ENCODE results near the gene CACNB4.
"Not testable (repeated sequence)": the region's sequence is repeated elsewhere in the genome, so short reads cannot be mapped to it uniquely, and the experiment has no call there.

Gene CACNB4

GRCh38 chr2:151817929-151818328 lies 280.9 kb downstream of the CACNB4 start:
- DNase-seq (ENCODE audit: low spot score) = no peak

DNA sequence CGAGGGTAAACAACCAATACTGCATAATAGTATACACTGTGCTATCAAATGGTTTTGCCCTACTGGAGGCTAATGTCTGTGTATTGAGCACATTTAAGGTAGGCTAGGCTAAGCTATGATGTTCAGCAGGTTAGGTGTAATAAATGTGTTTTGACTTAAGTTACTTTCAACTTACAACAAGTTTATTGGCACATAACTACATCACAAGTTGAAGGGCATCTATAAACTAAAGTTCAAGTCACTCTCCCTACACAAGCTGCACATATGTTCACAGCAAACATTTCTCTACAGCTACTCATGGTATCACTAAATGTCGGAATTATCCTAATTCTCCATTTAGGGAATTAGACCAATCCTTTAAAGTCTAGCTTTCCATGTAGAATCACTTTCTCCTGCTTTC lies 282.0 kb downstream of the CACNB4 start:
- no peak for DNase-seq (ENCODE audit: low spot score)

DNA sequence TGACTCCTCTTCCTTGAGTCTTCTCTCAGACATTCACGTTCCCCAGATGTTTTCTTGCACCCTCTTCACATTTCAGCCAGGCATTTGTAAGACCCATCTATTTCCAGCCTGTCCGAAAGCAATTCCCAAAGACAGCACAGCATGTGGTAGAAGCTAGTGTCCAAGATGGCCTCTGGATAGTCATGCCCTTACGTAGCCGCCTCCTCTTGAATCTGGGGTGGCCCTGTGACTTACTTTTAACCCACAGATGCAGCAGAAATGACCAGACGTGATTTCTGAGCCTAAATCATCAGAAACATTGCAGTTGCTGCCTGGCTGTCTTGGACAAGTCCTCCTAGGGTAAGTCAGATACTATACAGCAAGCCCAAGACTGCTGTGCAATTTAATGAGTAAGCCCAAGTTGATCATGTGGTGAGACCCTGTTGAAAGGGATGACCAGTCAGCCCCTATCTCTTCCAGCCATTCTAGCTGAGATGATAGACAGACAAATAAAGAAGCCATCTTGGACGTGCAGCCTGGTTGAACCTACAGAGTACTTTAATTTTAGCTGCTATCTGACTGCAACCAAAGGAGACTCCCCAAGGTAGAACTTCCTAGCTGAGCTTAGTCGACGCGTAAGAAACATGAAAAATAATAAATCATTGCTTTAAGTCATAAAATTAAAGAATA lies 282.9 kb downstream of the CACNB4 start:
- DNase-seq (ENCODE audit: low spot score) = no peak

DNA sequence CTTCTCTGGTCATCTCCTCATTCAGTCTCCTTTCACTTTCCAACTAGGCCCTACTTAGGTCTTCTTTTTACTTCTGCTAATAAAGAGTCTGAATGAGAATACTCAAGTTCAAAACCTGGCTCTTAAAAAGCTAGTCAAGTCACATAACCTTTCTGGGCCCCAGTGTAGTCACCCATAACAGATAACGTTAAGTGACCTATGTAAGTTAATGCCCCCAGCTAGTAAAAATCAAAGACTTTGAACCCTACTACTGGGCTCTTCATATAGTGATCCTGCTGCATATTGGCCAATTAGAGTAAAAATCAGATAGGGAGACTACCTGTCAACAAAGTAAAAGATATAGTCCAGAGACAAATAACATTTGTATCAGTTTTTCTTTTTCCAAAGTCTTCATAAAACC lies 288.4 kb downstream of the CACNB4 start:
- DNase-seq (ENCODE audit: low spot score) = no peak

DNA sequence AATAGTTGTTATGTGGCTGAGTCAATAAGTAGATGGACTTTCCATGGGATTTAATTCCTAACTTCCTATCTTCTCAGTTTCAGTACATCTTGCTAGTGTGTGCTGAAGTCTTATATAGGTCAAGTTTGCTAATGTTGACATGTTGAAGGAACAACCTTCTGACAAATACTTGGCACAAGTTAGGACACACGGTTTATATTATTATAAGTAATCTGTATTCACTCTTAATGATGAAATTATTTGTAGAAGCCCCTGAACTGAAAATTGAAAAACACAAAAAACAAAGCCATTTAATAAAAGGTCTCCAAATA lies 289.8 kb downstream of the CACNB4 start:
- no peak for DNase-seq (ENCODE audit: low spot score)

DNA sequence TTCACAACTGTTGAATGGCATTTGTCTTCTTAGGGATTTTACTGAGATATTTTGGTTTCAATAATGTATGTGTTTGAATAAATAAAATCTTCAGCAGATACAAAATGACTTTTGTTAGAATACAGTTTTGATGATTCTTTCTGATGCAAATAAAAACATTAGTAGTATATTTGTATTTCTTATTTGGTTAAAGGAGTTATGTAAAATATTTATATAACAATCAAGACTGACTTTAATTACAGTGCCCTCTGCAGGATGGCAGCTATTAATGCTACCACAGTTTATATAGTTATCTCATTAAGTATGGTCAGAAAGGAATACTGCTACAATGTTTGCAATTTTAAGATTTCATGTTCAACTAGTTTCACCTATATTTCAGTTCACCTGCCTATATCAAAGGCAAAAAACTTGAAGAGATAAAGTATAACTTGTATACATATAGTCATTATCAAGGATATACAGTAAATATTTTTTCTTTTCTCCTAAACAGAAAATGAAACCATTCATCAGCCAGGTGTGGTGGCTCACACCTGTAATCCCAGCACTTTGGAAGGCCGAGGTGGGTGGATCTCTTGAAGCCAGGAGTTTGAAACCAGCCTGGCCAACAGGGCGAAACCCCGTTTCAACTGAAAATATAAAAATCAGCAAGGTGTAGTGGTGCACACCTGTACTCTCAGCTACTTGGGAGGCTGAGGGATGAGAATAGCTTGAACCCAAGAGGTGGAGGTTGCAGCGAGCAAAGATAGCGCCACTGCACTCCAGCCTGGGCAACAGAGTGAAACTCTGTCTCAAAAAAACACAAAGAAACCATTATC lies 290.4 kb downstream of the CACNB4 start:
- peak; percentile 61 for DNase-seq (ENCODE audit: low spot score)

GRCh38 chr2:151805961-151806360 lies 292.9 kb downstream of the CACNB4 start:
- no peak for DNase-seq (ENCODE audit: low spot score)

DNA sequence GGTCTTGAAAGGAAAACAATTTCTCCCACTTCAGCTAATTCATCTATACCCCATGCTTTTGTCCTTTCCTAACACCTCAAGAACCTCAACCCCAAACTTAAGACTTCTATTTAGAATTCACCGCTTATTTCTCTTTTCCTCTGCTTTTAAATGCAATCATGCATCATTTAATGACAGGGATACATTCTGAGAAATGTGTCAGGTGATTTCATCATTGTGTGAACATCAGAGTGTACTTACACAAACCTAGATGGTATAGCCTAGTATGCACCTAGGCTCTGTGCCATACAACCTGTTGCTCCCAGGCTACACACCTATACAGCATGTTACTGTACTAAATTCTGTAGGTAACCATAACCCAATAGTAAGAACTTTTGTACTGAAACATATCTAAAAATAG lies 293.5 kb downstream of the CACNB4 start:
- DNase-seq (ENCODE audit: low spot score) = no peak

GRCh38 chr2:151803811-151804210 lies 295.0 kb downstream of the CACNB4 start:
- no peak for DNase-seq (ENCODE audit: low spot score)

- no peak for DNase-seq (ENCODE audit: low spot score)
Observed at GRCh38 chr2:151802315-151802714, 296.5 kb downstream of the CACNB4 start.

DNA sequence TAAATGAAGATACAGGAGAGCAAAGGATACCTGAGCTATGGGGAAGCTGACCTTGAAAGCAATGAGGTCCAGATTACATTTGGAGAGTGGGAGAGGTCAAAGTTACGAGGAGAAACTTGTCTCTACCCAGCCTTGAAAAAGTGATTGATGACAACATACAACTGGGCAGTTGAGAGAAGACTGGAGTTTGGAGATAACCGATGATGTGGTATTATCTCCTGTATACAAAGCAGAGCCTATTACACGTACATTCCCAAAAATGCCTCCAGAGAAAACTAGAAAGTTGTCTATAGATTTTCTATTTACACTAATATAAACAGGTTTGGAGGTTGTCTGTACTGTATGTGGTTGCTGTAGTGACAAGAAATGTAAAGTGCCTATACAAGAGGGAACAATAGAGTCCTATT lies 299.0 kb downstream of the CACNB4 start:
- no peak for DNase-seq (ENCODE audit: low spot score)

DNA sequence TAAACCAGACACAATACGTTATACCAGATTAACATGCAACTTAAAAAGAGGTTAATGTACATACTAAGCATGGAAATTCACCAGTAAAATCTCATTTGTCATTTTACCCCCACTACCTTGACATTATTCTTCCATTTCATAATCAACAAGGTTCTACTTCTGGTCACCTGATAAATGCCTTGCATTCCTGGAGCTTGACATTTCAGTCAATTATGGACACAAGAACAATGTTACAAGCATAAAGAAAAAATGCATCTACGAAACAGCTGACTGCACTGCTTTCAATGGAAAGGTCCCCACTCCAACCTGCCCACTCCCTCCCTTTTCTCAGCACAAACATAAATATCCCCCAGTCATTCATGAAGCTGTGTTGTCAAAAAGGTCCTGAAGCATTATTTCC lies 302.1 kb downstream of the CACNB4 start:
- no peak for DNase-seq (ENCODE audit: low spot score)

DNA sequence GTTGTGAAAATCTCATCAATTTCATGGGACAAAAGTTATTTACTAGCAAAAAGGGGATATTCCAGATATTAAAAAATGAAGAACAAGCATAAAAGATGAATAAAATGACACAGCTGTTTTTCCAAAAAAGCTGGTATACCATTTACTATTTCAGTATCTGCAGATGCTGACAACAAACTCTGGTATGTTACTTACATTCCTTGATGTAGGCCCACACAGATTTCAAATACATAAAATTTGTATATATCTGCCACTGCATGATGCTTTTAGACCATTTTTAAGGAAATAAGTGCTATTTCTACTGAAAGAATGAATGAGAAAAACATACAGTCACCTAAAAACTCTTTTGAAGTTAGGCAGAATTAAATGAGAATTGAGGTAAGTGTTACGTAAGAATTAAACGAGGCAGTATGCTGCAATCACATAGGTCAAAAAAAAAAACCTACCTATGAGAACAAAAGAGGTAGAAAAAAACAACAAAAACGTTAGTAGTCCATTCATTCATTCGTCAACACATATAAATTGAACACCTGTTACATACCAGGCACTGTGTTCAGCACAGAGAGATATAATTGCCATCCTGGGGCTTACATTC lies 303.1 kb downstream of the CACNB4 start:
- no peak for DNase-seq (ENCODE audit: low spot score)

DNA sequence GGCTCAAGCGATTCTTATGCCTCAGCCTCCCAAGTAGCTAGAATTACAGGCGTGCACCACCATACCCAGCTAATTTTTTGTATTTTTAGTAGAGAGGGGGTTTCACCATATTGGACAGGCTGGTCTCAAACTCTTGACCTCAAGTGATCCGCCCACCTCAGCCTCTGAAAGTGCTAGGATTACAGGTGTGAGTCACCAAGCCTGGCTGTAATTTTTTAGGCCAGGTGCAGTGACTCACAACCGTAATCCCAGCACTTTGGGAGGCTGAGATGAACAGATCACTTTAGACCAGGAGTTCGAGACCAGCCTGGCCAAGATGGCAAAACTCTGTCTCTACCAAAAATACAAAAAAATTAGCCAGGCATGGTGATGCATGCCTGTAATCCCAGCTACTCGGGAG lies 304.4 kb downstream of the CACNB4 start:
- DNase-seq (ENCODE audit: low spot score) = not testable (repeated sequence)

- no peak for DNase-seq (ENCODE audit: low spot score)
Observed at GRCh38 chr2:151793123-151793522, 305.7 kb downstream of the CACNB4 start.

GRCh38 chr2:151792589-151792988 lies 306.3 kb downstream of the CACNB4 start:
- no peak for DNase-seq (ENCODE audit: low spot score)

DNA sequence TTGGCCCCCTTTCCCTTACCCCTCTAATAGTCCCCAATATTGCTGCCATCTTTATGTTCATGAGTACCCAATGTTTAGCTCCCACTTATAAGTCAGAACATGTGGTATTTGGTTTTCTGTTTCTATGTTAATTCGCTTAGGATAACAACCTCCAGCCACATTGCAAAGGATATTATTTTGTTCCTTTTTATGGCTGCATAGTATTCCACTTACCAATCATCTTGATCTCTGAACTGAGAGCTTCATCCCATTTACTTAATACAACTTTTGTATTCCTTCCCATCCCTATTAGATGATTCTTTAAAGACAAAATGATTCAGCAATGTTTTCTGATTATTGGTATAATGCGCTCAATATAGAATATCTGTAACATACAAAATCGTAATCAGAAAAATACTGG lies 307.3 kb downstream of the CACNB4 start:
- DNase-seq (ENCODE audit: low spot score) = no peak

- no peak for DNase-seq (ENCODE audit: low spot score)
Observed at GRCh38 chr2:151790689-151791088, 308.2 kb downstream of the CACNB4 start.

GRCh38 chr2:151789055-151789834 lies 309.6 kb downstream of the CACNB4 start:
- DNase-seq (ENCODE audit: low spot score) = no peak

- no peak for DNase-seq (ENCODE audit: low spot score)
Observed at GRCh38 chr2:151786483-151786882, 312.4 kb downstream of the CACNB4 start.

GRCh38 chr2:151786077-151786476 lies 312.8 kb downstream of the CACNB4 start:
- no peak for DNase-seq (ENCODE audit: low spot score)

DNA sequence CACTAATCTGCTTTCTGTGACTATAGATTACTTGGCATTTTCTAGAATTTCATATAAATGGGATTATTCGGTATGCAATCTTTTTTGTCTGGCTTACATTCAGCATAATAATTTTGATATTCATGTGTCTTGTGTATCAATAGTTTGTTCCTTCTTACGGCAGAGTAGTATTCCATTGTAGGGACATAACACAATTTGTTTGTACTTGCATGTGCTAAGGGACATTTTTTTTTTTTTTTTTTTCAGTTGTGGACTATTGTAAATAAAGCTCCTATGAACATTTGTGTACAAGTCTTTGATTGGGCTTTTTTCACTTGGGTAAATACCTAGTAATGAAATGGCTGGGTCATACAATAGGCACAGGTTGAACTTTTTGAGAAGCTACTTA lies 315.7 kb downstream of the CACNB4 start:
- DNase-seq (ENCODE audit: low spot score) = no peak

Measured in AG08395 (cell line).